ENCODE measurements around the gene ZCCHC4.
"Not testable (repeated sequence)": the region's sequence is repeated elsewhere in the genome, so short reads cannot be mapped to it uniquely, and the experiment has no call there.

Gene ZCCHC4

GRCh38 chr4:25313201-25313895 is 774 bp downstream of the ZCCHC4 start:
- ATAC-seq (ENCODE audit: low read depth) (no peak), DNase-seq (ENCODE audit: low spot score) (no peak)
- Histone ChIP-seq H3K36me3 (ENCODE audit: low read depth) (peaks cover 23% of the 10 kb centered on the region), H3K9me3 (ENCODE audit: severe bottlenecking) (no peaks in the 10 kb centered on the region), H3K4me1 (ENCODE audit: insufficient read depth, poor library complexity, severe bottlenecking) (peaks cover 3% of the 10 kb centered on the region), H3K27me3 (ENCODE audit: insufficient read depth, poor library complexity, severe bottlenecking) (no peaks in the 10 kb centered on the region), H3K4me3 (ENCODE audit: severe bottlenecking) (peak overlapping the region; percentile 79), H3K27ac (ENCODE audit: poor library complexity, severe bottlenecking) (peak overlapping the region; percentile 27)
- no peak for TF ChIP-seq CTCF (IDR thresholded peaks at IDR 0.05; ENCODE audit: poor library complexity, severe bottlenecking)

GRCh38 chr4:25320336-25320735 is 7.8 kb downstream of the ZCCHC4 start:
- no peak for TF ChIP-seq CTCF (IDR thresholded peaks at IDR 0.05; ENCODE audit: poor library complexity, severe bottlenecking)

GRCh38 chr4:25320773-25321172 is 8.2 kb downstream of the ZCCHC4 start:
- H3K4me1 ChIP-seq (ENCODE audit: insufficient read depth, poor library complexity, severe bottlenecking): peaks cover 19% of the 10 kb centered on the region
- ATAC-seq (ENCODE audit: low read depth): peak; percentile 97
- peak overlapping the region; percentile 58 for H3K27ac ChIP-seq (ENCODE audit: poor library complexity, severe bottlenecking)
- no peak overlapping the region for H3K4me3 ChIP-seq (ENCODE audit: severe bottlenecking)
- TF ChIP-seq CTCF (IDR thresholded peaks at IDR 0.05; ENCODE audit: poor library complexity, severe bottlenecking): no peak
- no peak for DNase-seq (ENCODE audit: low spot score)
- H3K36me3 ChIP-seq (ENCODE audit: low read depth): peaks cover 34% of the 10 kb centered on the region
- H3K9me3 ChIP-seq (ENCODE audit: severe bottlenecking): no peaks in the 10 kb centered on the region
- no peaks in the 10 kb centered on the region for H3K27me3 ChIP-seq (ENCODE audit: insufficient read depth, poor library complexity, severe bottlenecking)

More at GRCh38 chr4:25320336-25320735, 7.8 kb downstream of the ZCCHC4 start:
- DNase-seq (ENCODE audit: low spot score) (no peak), ATAC-seq (ENCODE audit: low read depth) (peak; percentile 60; the same call in 2 of the 3 replicates)
- Histone ChIP-seq H3K36me3 (ENCODE audit: low read depth) (peaks cover 34% of the 10 kb centered on the region), H3K27ac (ENCODE audit: poor library complexity, severe bottlenecking) (peak overlapping the region; percentile 58), H3K9me3 (ENCODE audit: severe bottlenecking) (no peaks in the 10 kb centered on the region), H3K4me1 (ENCODE audit: insufficient read depth, poor library complexity, severe bottlenecking) (peaks cover 19% of the 10 kb centered on the region), H3K27me3 (ENCODE audit: insufficient read depth, poor library complexity, severe bottlenecking) (no peaks in the 10 kb centered on the region), H3K4me3 (ENCODE audit: severe bottlenecking) (no peak overlapping the region)

- Histone ChIP-seq H3K36me3 (ENCODE audit: low read depth) (peaks cover 24% of the 10 kb centered on the region), H3K4me1 (ENCODE audit: insufficient read depth, poor library complexity, severe bottlenecking) (peaks cover 19% of the 10 kb centered on the region), H3K27me3 (ENCODE audit: insufficient read depth, poor library complexity, severe bottlenecking) (no peaks in the 10 kb centered on the region), H3K4me3 (ENCODE audit: severe bottlenecking) (no peak overlapping the region), H3K27ac (ENCODE audit: poor library complexity, severe bottlenecking) (peak overlapping the region; percentile 58), H3K9me3 (ENCODE audit: severe bottlenecking) (no peaks in the 10 kb centered on the region)
- ATAC-seq (ENCODE audit: low read depth) (no peak), DNase-seq (ENCODE audit: low spot score) (no peak)
- no peak for TF ChIP-seq CTCF (IDR thresholded peaks at IDR 0.05; ENCODE audit: poor library complexity, severe bottlenecking)
Measured at GRCh38 chr4:25321703-25322102, 9.1 kb downstream of the ZCCHC4 start.

- not testable (repeated sequence) for H3K36me3 ChIP-seq (ENCODE audit: low read depth); H3K4me1 ChIP-seq (ENCODE audit: insufficient read depth, poor library complexity, severe bottlenecking); DNase-seq (ENCODE audit: low spot score); H3K9me3 ChIP-seq (ENCODE audit: severe bottlenecking); H3K27me3 ChIP-seq (ENCODE audit: insufficient read depth, poor library complexity, severe bottlenecking); H3K4me3 ChIP-seq (ENCODE audit: severe bottlenecking); ATAC-seq (ENCODE audit: low read depth); H3K27ac ChIP-seq (ENCODE audit: poor library complexity, severe bottlenecking)
Measured at GRCh38 chr4:25328463-25328862, 15.9 kb downstream of the ZCCHC4 start.

Measured in RWPE2 (cell line).